Measurements from ENCODE around the gene GABBR1.
A peak's percentile ranks its signal among the peaks of the same experiment; 100 is the strongest.
"Not testable (repeated sequence)": the region's sequence is repeated elsewhere in the genome, so short reads cannot be mapped to it uniquely, and the experiment has no call there.

The GABBR1 gene

GRCh38 chr6:29632789-29633533 lies at the start of gene GABBR1:
TSS of gene GABBR1 (minus strand) at chr6:29633183. CDS start at chr6:29632385, 798 bp downstream.
- peak; percentile 79 to 83 for DNase-seq

GRCh38 chr6:29681811-29682210 lies 48.8 kb upstream of the GABBR1 start:
- DNase-seq = no peak

GRCh38 chr6:29680904-29681303 lies 47.9 kb upstream of the GABBR1 start, which contains the start of gene ZFP57:
TSS of gene ZFP57 (minus strand) at chr6:29681152. CDS start at chr6:29677003, 4,149 bp downstream.
- no peak for DNase-seq

GRCh38 chr6:29680416-29680815 lies 47.4 kb upstream of the GABBR1 start:
- DNase-seq = no peak

- no peak for DNase-seq
These were observed 47.0 kb upstream of the GABBR1 start for GRCh38 chr6:29679962-29680361.

- no peak for DNase-seq
These were observed 45.1 kb upstream of the GABBR1 start for GRCh38 chr6:29678114-29678513.

- DNase-seq = no peak
These were observed 44.1 kb upstream of the GABBR1 start for GRCh38 chr6:29676981-29677601.

- no peak for DNase-seq
These were observed 42.6 kb upstream of the GABBR1 start for GRCh38 chr6:29675561-29675960.

GRCh38 chr6:29674008-29674407 lies 41.0 kb upstream of the GABBR1 start:
- DNase-seq = no peak

- DNase-seq = no peak
These were observed 40.2 kb upstream of the GABBR1 start for GRCh38 chr6:29673161-29673560.

GRCh38 chr6:29672116-29672515 lies 39.1 kb upstream of the GABBR1 start:
- not testable (repeated sequence) for DNase-seq

GRCh38 chr6:29671026-29671425 lies 38.0 kb upstream of the GABBR1 start:
- DNase-seq = no peak

GRCh38 chr6:29667158-29667557 lies 34.2 kb upstream of the GABBR1 start:
- DNase-seq = no peak

GRCh38 chr6:29666826-29667130 lies 33.8 kb upstream of the GABBR1 start:
- DNase-seq = no peak

- no peak for DNase-seq
These were observed 33.2 kb upstream of the GABBR1 start for GRCh38 chr6:29665942-29666825.

GRCh38 chr6:29663300-29664042 lies 30.5 kb upstream of the GABBR1 start:
- no peak for DNase-seq

- DNase-seq = not testable (repeated sequence)
These were observed 28.6 kb upstream of the GABBR1 start for GRCh38 chr6:29661502-29662141.

- DNase-seq = no peak
These were observed 28.1 kb upstream of the GABBR1 start for GRCh38 chr6:29661071-29661470.

- no peak for DNase-seq
These were observed 23.8 kb upstream of the GABBR1 start, which contains the start of gene MOG for GRCh38 chr6:29656798-29657197. TSS of gene MOG (plus strand) at chr6:29657092. CDS start at chr6:29657210, 118 bp downstream.

- no peak for DNase-seq
These were observed 23.2 kb upstream of the GABBR1 start for GRCh38 chr6:29656157-29656556.

GRCh38 chr6:29655658-29656057 lies 22.7 kb upstream of the GABBR1 start:
- no peak for DNase-seq

GRCh38 chr6:29653452-29654038 lies 20.6 kb upstream of the GABBR1 start:
- no peak for DNase-seq
